Right renal cortex interstitium (tissue), 3 donors: ENCODE measurements around the gene PALM. TPM values are rescaled to one million over a fixed set of nuclear protein-coding genes. Genes with fewer than 3 reads are reported as not detected.

Experiments
- DNase-seq, 3 donors: peaks; one replicate each; pipeline ENCODE4 v3.0.0-alpha.2; 2013; ENCODE audit warnings: low read depth in 3 of 3, low spot score in 2 of 3
- polyA plus RNA-seq, 3 donors: library from polyadenylated mRNA; unstranded; fragments of 120-200 nt; gene quantifications; one replicate each; pipeline ENCODE4 v1.2.1, GENCODE V29; 2013; ENCODE audit not compliant: insufficient read length in 3 of 3

PALM gene
- polyA plus RNA-seq, 3 donors, result 62.7 to 78.6 (median 77.9) TPM

- DNase-seq, result no peak
Observed at GRCh38 chr19:748274-748598, 39.5 kb downstream of the PALM start.

DNA sequence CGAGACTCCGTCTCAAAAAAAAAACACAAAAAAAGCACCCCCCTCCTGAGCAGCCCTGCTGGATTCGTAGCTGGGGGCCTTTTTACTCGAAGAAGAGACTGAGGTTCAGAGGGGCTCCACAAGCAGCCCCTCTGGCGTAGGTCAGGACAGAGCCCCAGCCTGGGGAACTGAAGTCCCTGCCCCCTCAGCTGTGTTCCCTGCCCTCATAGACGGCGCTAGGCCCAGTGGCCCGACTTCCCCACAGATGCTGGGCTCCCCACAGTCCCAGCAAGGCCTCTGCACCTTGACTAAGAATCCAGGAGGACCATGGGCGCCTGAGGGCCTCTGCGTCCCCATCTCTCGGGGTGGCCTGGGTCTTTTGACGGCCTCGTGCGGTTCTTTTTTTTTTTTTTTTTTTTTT lies 41.1 kb downstream of the PALM start:
- no peak for DNase-seq

DNA sequence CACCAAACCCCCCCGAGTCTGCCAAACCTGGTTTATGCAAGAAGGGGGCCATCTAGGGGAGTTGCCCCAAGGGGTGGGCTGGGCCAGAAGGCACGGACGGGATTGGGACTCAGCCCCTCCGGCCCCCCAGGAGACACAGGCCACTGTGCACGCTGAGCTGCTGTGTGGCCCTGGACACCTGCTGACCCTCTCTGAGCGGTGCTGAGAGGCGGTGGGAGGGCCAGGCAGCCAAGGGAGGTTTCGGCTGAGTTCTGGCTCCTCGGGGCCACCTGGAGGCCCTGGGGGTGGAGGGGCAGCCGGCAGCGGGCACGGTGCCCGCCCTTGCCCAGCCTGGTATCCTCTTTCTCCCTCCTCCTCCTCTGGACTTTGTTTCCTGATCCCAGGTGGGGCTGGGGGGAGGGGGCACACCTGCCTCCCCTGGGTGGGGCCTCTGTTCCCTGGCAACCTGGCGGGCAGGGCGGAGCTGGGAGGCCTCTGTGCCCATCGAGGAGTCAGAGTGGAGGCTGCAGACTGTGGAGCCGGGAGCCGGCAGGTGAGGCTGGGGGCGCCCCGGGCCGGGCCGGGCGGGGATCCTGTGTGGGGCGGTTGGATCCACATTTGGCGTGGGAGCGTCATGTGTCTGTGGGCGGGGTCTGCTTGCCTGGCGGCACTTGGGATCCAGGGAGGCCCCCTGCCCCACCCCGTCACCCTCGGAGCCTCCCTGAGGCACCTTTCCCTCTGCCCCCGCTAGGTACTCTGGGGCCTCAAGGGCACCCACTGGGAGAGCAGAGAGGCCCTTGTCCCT lies 42.1 kb downstream of the PALM start, which contains the start of gene MISP:
TSS of gene MISP (plus strand) at position 473 of the 784 bp plus-strand sequence. CDS start 5,835 bp downstream, outside the sequence.
- DNase-seq, result no peak

- DNase-seq, result no peak
Observed at GRCh38 chr19:751501-752341, 43.0 kb downstream of the PALM start.

- no peak for DNase-seq
Observed at GRCh38 chr19:752652-753517, 44.1 kb downstream of the PALM start.

DNA sequence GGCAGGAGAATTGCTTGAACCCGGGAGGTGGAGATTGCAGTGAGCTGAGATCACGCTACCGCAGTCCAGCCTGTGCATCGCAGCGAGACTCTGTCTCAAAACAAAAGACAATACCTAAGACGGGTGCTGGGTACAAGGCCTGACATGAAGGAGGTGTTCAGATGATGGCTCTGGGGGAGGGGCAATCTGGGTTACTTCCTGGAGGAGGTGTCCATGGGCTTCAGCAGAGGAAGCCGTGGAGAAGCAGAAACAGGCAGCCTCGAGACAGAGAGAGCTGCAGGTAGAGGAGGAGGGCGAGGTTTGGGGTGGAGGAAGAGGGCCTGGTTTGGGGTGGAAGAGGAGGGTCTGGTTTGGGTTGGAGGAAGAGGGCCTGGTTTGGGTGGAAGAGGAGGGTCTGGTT lies 45.8 kb downstream of the PALM start:
- no peak for DNase-seq

GRCh38 chr19:755063-755462 lies 46.3 kb downstream of the PALM start:
- DNase-seq, result no peak

DNA sequence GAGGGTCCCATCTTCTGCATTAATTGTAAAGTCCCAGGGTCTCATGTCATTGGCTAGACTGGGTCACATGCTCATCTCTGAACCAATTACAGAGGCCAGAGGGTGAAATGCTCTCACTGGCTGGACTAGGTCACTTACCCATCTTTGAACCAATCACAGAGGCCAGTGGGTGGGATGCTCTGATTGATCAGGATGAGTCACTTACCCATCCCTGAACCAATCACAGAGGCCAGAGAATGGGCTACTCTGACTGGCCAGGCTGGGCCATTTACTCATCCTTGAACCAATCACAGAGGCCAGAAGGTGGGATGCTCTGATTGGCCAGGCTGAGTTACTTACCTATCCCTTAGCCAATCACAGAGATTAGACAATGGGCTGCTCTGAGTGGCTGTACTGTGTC lies 47.5 kb downstream of the PALM start:
- DNase-seq, result no peak

DNA sequence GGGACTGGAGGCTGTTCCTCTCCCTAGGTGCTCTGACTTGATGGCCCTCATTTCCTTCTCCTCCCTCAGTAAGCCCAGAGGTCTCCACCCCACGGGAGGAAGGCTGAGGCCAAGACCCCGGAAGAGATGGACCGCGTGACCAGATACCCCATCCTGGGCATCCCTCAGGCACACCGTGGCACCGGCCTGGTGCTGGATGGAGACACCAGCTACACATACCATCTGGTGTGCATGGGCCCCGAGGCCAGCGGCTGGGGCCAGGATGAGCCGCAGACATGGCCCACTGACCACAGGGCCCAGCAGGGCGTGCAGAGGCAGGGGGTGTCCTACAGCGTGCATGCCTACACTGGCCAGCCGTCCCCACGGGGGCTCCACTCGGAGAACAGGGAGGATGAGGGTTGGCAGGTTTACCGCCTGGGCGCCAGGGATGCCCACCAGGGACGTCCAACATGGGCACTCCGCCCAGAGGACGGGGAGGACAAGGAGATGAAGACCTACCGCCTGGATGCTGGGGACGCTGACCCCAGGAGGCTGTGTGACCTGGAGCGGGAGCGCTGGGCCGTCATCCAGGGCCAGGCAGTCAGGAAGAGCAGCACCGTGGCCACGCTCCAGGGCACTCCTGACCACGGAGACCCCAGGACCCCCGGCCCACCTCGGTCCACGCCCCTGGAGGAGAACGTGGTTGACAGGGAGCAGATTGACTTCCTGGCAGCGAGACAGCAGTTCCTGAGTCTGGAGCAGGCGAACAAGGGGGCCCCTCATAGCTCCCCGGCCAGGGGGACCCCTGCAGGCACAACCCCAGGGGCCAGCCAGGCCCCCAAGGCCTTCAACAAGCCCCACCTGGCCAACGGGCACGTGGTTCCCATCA lies 48.3 kb downstream of the PALM start:
- DNase-seq, result no peak

DNA sequence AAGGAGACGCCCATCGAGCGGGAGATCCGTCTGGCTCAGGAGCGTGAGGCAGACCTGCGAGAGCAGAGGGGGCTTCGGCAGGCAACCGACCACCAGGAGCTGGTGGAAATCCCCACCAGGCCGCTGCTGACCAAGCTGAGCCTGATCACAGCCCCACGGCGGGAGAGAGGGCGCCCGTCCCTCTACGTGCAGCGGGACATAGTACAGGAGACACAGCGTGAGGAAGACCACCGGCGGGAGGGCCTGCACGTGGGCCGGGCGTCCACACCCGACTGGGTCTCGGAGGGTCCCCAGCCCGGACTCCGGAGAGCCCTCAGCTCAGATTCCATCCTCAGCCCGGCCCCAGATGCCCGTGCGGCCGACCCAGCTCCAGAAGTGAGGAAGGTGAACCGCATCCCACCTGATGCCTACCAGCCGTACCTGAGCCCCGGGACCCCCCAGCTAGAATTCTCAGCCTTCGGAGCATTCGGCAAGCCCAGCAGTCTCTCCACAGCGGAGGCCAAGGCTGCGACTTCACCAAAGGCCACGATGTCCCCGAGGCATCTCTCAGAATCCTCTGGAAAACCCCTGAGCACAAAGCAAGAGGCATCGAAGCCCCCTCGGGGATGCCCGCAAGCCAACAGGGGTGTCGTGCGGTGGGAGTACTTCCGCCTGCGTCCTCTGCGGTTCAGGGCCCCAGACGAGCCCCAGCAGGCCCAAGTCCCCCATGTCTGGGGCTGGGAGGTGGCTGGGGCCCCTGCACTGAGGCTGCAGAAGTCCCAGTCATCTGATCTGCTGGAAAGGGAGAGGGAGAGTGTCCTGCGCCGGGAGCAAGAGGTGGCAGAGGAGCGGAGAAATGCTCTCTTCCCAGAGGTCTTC lies 49.3 kb downstream of the PALM start:
- DNase-seq, result no peak

- DNase-seq, result no peak
Observed at GRCh38 chr19:763181-763580, 54.4 kb downstream of the PALM start.

- no peak for DNase-seq
Observed at GRCh38 chr19:763869-764268, 55.1 kb downstream of the PALM start.

- no peak for DNase-seq
Observed at GRCh38 chr19:764301-764700, 55.6 kb downstream of the PALM start.

DNA sequence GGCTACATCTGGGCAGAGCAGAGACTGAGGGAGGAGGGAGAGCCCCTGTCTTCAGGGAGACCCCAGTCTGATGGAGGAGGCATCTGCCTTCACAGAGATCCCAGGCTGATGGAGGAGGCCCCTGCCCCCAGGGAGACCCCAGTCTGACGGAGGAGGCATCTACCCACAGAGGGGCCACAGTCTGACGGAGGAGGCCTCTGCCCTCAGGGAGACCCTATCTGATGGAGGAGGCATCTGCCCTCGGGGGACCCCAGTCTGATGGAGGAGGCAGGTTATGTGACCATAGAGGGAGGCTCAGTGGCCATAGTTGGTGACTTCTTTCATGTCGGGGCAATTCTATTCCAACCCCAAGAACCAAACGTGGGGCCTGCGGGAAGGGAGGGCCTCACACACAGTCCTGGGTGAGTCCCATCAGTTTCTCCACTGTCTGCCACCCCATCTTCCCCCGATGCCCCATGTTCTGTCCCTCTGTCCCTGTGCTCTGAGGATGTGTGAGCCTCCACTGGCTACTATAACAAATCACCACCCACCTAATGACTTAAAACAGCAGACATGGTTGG lies 56.5 kb downstream of the PALM start:
- DNase-seq, result no peak

GRCh38 chr19:768424-768823 lies 59.7 kb downstream of the PALM start:
- DNase-seq, result no peak

DNA sequence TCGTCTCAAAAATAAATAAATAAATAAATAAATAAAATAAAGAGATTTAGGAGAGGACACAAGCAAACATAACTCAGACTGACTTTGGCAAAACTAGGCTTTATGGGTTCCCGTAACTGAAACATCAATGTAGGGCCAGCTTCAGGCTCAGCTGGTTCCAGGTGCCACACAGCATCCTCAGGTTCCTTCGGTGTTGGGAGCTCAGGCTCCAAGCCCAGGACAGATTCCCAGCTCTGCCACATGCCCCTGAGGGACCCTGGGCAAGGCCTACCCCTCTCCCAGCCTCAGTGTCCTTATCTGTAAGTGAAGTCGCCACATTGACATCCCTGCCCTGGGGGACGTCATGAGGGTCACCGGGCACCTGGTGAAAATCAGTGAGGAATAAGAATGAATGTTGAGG lies 60.9 kb downstream of the PALM start:
- DNase-seq, result no peak

- no peak for DNase-seq
Observed at GRCh38 chr19:771332-771785, 62.6 kb downstream of the PALM start.

DNA sequence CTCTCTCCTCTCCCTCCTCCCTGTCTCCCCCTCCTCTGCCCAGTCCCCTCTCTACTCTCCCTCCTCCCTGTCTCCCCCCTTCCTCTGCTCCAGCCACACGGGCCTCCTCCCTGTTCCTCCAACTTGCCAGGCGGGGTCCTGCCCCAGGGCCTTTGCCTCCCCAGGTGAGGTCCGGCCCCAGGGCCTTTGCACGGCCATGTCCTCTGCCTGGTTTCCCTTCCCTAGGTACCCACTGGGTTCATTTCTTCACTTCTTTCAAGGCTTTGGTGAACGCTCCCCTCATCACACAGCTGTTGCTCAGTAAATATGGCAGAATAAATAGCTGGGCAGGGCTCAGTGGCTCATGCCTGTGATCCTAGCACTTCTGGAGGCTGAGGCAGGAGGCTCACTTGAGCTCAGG lies 63.3 kb downstream of the PALM start:
- DNase-seq, result no peak
